ENCODE results near the gene LCLAT1.

Gene LCLAT1

GRCh38 chr2:30424231-30424630, 22.8 kb upstream of the LCLAT1 start:
- DNase-seq, result no peak

DNA sequence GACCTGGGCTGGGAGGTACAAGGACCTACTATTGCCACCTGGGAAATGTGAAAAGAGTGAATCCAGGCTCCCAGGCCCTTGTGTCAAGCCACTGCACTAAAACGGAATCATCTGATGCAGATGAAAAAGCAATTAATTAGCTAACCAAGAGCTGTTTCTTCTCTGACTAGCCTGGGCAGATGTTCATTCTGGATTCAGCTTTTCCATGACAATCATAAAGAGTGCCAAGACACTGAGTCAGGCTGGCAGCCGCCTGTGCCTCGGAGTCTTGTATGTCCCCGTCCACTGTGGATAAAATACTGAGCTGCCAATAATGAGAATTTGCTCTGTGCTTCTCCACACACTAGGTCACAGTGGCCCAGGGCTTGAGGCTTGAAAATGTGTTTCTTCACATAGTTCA, 21.7 kb upstream of the LCLAT1 start:
- DNase-seq, result no peak

DNA sequence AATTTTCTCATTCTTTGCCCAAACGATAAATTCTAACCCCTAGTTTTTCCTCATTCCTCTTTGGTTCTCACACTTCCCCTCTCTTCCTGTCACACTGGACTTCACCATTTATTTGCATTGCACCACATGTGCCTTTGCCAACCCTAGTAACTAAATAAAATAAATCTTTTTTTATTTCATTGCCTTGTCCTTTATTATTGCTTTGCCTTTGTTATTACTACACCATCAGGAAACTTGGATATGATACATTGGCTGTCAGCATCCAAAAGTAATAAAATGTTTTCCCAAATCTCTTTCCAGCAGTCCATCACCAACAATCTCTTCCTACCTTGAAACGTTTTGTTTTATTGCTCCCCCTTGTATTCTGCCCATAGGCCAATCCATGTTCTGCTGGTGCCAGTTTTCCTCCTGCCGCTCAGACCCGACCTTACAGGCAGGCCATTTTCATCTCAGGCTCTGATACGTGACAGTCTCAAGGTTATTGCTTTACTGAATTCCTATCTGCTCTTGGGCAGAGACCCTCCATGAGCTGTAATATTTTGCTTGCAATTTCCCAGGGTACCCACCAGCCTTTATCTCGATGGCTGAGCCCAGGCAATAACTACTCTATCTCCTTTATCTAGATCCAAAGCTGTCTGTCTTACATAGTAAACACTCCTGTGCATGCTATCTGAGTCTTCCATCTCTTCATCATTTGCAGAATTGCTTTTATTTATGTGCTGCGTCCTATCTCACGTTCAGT, 19.3 kb upstream of the LCLAT1 start:
- DNase-seq, result no peak

DNA sequence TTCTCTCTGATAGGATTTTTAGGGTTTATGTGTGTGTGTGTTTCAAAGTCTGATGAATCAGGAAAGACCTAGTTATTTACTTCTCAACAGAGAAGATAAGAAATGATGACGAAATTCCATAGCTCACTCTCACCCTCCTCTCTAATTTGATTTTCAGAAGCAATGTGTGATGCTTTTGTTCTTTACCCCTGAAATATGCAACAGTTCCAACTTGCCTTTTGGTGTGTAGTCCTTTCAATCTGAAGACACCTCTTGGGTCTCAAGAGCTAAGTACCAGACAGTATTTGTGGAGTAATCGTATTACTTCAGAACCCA, 18.7 kb upstream of the LCLAT1 start:
- DNase-seq, result no peak

GRCh38 chr2:30428827-30429461, 18.1 kb upstream of the LCLAT1 start:
- DNase-seq, result no peak

GRCh38 chr2:30433541-30434299, 13.3 kb upstream of the LCLAT1 start:
- DNase-seq, result no peak

- no peak for DNase-seq
Measured at GRCh38 chr2:30434708-30435107, 12.3 kb upstream of the LCLAT1 start.

GRCh38 chr2:30436859-30437435, 10.1 kb upstream of the LCLAT1 start:
- DNase-seq, result no peak

DNA sequence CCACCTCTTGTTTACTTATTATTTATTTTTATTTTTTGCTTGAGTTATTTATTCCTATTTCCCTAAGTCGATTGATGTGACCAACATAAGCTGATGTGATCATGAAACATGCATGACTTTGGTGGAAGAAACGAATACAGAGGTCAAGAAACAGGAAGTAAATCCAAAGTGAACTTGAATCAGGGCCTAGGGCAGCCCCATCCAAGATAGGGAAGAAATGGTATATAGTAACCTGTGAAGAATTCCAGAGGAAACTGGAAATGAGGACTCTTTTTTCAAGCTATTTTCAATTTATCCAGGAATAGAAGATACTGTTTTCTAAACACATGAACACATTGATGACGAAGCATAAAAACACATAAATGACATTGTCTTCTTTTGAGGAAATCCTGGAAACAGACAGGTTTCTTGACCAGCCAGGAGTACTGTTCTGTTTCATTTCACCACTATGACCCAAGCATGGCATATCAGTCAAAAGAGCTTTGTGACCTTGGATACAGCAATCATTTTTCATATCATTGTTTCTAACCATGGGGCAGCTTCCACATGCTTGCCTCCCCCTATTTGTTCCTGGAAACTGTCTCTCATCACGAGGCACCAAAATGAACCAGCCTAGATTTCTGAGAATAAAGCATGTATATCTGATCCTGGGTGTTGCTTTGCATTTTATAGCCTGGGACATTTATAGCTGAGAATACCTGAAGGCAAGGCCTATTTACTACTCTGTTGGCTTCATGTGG, 9.1 kb upstream of the LCLAT1 start:
- no peak for DNase-seq

DNA sequence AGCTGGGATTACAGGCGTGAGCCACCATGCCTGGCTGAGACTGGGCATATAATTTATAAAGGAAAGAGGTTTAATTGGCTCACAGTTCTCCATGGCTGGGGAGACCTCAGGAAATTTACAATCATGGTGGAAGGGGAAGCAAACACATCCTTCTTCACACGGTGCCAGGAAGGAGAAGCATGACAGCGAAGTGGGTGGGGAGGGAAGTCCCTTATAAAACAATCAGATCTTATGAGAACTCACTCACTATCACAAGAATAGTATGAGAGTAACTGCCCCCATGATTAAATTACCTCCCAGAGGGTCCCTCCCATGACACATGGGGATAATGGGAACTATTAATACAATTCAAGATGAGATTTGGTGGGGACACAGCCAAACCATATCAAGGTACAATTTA, 7.8 kb upstream of the LCLAT1 start:
- DNase-seq, result no peak

GRCh38 chr2:30439879-30440278, 7.2 kb upstream of the LCLAT1 start:
- DNase-seq, result no peak

GRCh38 chr2:30441023-30441422, 6.0 kb upstream of the LCLAT1 start:
- DNase-seq, result no peak

DNA sequence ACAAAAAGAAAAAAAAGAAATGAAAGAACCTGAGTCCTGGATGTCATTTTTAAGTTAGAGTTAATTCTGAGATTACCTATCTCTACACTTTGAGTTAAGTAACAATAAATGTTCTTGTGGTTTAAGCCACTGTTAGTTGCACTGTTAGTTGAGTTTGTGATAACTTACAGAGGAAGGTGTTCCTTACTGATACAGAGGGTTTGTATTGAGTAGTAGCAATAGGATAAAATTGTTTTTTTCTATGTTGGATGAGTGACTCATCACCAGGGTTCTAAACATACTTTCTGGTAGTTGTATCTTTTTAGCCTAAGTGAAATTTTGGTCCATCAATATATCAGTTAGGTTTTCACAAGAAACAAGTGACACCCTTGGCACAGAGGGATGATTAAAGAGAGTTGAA, 4.0 kb upstream of the LCLAT1 start:
- DNase-seq, result no peak

DNA sequence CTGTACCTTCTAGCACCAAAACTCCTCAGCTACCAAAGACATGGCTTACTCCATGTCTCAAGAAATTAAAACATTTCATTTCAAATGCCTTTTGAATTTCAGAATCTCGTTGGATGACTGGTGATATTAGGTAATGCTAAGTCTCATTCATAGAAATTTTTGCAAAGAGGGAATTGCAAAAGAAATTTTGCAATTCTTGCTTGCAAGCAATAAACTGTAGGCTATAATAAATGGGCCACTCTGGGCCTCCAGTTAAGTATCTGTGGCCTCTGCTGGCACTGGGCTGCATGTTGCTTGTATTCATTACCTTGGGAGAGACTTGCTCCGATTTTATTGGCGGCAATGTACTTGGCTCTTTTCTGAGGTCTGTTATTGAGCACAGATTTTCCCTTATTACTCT, 2.8 kb upstream of the LCLAT1 start:
- DNase-seq, result no peak

GRCh38 chr2:30445266-30445821, 1.7 kb upstream of the LCLAT1 start:
- DNase-seq, result no peak

GRCh38 chr2:30446602-30447148, 371 bp upstream of the LCLAT1 start:
- DNase-seq, result no peak

DNA sequence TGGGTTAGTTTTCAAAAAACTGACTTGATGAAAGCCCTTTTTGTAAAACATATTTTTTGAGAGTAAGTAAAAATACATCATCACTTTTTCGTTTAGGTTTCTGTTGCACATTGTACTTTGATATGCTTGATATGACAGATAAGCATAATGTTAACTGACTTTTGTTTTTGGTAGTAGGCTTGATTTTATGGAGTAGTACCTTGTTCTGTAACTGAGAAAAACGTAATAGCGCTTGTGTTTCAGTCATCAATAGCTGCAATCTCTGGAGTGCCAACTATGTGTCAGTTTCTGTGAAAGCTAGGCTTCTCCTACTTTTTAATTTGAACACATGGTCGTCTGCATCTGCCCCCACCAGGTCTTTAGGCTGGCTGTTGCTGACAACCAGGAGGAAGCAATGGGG, 1.3 kb downstream of the LCLAT1 start:
- DNase-seq, result no peak

GRCh38 chr2:30448866-30449265, 1.8 kb downstream of the LCLAT1 start:
- DNase-seq, result no peak

DNA sequence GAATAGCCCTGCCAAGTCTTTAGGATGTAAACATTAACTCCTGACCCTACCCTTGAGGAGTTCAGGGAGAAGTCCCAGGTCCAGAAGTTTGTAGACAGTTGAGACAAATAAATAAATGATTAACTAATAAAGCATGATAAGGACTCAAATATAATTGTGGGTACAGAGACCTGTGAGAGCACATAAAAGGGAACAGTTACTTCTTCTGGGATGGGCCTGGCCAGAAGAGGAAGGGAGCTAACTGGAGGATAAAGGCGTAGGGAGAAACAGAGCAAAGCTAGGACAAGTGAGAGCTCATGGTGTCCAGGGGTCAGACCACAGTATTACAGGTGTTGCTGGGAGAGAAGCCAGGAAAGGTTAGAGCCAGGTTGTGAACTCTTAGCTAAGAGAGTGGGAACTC, 3.0 kb downstream of the LCLAT1 start:
- DNase-seq, result no peak

DNA sequence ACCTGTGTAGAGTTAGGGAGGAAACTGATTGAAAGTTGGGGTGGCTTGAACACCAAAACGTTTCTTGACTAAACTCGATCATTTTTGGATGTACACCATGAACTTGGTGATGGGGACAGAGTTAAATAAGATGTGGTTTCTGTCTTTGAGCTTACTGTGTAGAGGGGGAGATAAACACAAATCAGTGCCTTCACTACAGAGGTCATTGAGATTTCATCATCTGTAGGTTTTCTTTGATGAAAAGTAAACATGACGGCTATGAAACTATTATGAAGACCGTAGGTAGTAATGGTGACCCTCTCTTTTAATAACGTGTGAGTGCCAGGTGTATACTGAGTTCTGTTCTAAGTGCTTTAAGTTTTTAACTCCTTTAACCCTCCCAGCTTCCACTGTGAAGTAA, 6.5 kb downstream of the LCLAT1 start:
- DNase-seq, result no peak

DNA sequence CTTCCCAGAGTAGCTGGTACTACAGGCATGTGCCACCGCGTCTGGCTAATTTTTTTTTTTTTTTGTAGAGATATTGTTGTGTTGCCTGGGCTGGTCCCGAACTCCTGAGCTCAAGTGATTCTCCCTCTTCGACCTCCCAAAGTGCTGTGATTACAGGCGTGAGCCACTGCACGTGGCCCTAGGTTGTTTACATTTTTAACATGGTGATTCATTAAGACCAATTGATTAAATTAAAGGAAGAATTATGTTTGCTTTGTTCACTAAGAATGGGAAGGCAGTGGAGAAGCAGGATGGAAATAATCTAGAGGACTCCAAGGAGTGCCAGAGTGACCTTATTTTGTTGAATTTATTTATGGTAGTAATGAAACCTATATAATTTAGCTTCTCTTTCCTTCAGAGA, 7.5 kb downstream of the LCLAT1 start:
- DNase-seq, result no peak

GRCh38 chr2:30455114-30455738, 8.2 kb downstream of the LCLAT1 start:
- no peak for DNase-seq

Data from activated gamma-delta T cell treated with Interleukin-2 at 50 U/mL for 16 hours (primary cell).